Neuronal stem cell (in vitro differentiated cells): ENCODE results near the gene TULP4.

Experiments
- DNase-seq: peaks from one replicate; pipeline ENCODE4 v3.0.0-alpha.2; 2013; ENCODE audit warnings: low spot score
- H2AFZ ChIP-seq: one replicate; pipeline ENCODE4 v1.6.1; 2013; ENCODE audit warnings: mild to moderate bottlenecking, low read length, inconsistent platforms
- H2AK5ac ChIP-seq: 2 replicates; pipeline ENCODE4 v1.6.1; 2013; ENCODE audit warnings: low read depth, mild to moderate bottlenecking, inconsistent platforms, low read length, moderate library complexity, mixed read lengths
- H2BK120ac ChIP-seq: 2 replicates; pipeline ENCODE4 v1.6.1; 2013; ENCODE audit warnings: low read depth, mild to moderate bottlenecking, inconsistent platforms, low read length, moderate library complexity, mixed read lengths
- H2BK12ac ChIP-seq: one replicate; pipeline ENCODE4 v1.6.1; 2013; ENCODE audit warnings: low read length, inconsistent platforms
- H2BK15ac ChIP-seq: 2 replicates; pipeline ENCODE4 v1.6.1; 2013; ENCODE audit warnings: mild to moderate bottlenecking, low read length, inconsistent platforms, mixed read lengths
- H2BK5ac ChIP-seq: one replicate; pipeline ENCODE4 v1.6.1; 2013; ENCODE audit warnings: inconsistent platforms, mild to moderate bottlenecking, low read length, moderate library complexity
- H3K14ac ChIP-seq: one replicate; pipeline ENCODE4 v1.6.1; 2013; ENCODE audit warnings: low read length, inconsistent platforms
- H3K18ac ChIP-seq: 2 replicates; pipeline ENCODE4 v1.6.1; 2013; ENCODE audit warnings: low read length, inconsistent platforms
- H3K23ac ChIP-seq: 2 replicates; pipeline ENCODE4 v1.6.1; 2013; ENCODE audit warnings: low read depth, mild to moderate bottlenecking, mixed read lengths, low read length, inconsistent platforms; ENCODE audit not compliant: poor library complexity
- H3K27ac ChIP-seq: replicated peaks from 3 replicates; pipeline ENCODE4 v1.5.1; 2013; ENCODE audit warnings: low read length, inconsistent platforms
- H3K27me3 ChIP-seq, 3 experiments: 2 replicates each; pipeline ENCODE4 v1.6.1; 2013; ENCODE audit warnings: low read length in 3 of 3, mild to moderate bottlenecking in 2 of 3, inconsistent platforms in 1 of 3, low read depth in 1 of 3, mixed read lengths in 1 of 3, moderate library complexity in 1 of 3; ENCODE audit not compliant: control insufficient read depth in 3 of 3, insufficient read depth in 3 of 3
- H3K36me3 ChIP-seq, 2 donors: replicated peaks in 1 of 2; 2 replicates each; pipeline ENCODE4 v1.6.1; 2013; ENCODE audit warnings: low read length in 2 of 2; ENCODE audit not compliant: control insufficient read depth in 2 of 2, insufficient read depth in 2 of 2
- H3K4ac ChIP-seq: 2 replicates; pipeline ENCODE4 v1.6.1; 2013; ENCODE audit warnings: inconsistent platforms, mild to moderate bottlenecking, low read length, moderate library complexity
- H3K4me1 ChIP-seq, 2 donors: 1 replicate in 1 of 2; 2 replicates in 1 of 2; pipeline ENCODE4 v1.6.1; 2013; ENCODE audit warnings: low read length in 2 of 2, low read depth in 1 of 2; ENCODE audit not compliant: control insufficient read depth in 2 of 2, insufficient read depth in 1 of 2
- H3K4me2 ChIP-seq: one replicate; pipeline ENCODE4 v1.6.1; 2013; ENCODE audit warnings: mild to moderate bottlenecking, low read length, inconsistent platforms; ENCODE audit not compliant: insufficient read depth, poor library complexity, severe bottlenecking
- H3K4me3 ChIP-seq, 2 donors: 2 replicates each; pipeline ENCODE4 v1.5.1; 2013; ENCODE audit warnings: low read length in 2 of 2, mild to moderate bottlenecking in 2 of 2, inconsistent platforms in 1 of 2, moderate library complexity in 1 of 2
- H3K79me1 ChIP-seq: one replicate; pipeline ENCODE4 v1.6.1; 2013; ENCODE audit warnings: low read depth, mild to moderate bottlenecking, inconsistent platforms, low read length, moderate library complexity
- H3K9ac ChIP-seq: one replicate; pipeline ENCODE4 v1.6.1; 2013; ENCODE audit warnings: mild to moderate bottlenecking, low read depth, low read length, inconsistent platforms; ENCODE audit not compliant: poor library complexity
- H3K9me3 ChIP-seq, 2 donors: replicated peaks in 1 of 2; 2 replicates each; pipeline versions ENCODE3 to v1.6.1; 2013; ENCODE audit warnings: low read length in 2 of 2, mild to moderate bottlenecking in 2 of 2, inconsistent platforms in 1 of 2, low read depth in 1 of 2, mixed read lengths in 1 of 2, moderate library complexity in 1 of 2; ENCODE audit not compliant: control insufficient read depth in 2 of 2, insufficient read depth in 1 of 2
- H4K8ac ChIP-seq: one replicate; pipeline ENCODE4 v1.6.1; 2013; ENCODE audit warnings: low read depth, mild to moderate bottlenecking, inconsistent platforms, low read length, moderate library complexity
- H4K91ac ChIP-seq: one replicate; pipeline ENCODE4 v1.6.1; 2013; ENCODE audit warnings: low read length, low read depth, mild to moderate bottlenecking, inconsistent platforms; ENCODE audit not compliant: poor library complexity
- WGBS, 2 donors: extraction: QIAGEN DNeasy Blood & Tissue Kit; methylation state at CpG; one replicate each; pipeline ENCODE4 v1.1.7; 2013; ENCODE audit warnings: missing lambda C conversion rate in 2 of 2, mixed read lengths in 1 of 2; ENCODE audit not compliant: insufficient read length in 2 of 2, insufficient replicate concordance in 1 of 2; ENCODE audit errors: extremely low coverage in 2 of 2; 5-methylcytosine and 5-hydroxymethylcytosine counted together

Gene TULP4

GRCh38 chr6:158501360-158502262 is 189.3 kb downstream of the TULP4 start:
- Histone ChIP-seq H2BK15ac (no peak overlapping the region), H3K27ac (no peak overlapping the region)
- no CpG with 5 or more reads among the region's 26 CpGs for WGBS, 2 donors

GRCh38 chr6:158502263-158502950 is 190.1 kb downstream of the TULP4 start:
- H4K91ac ChIP-seq, result no peak overlapping the region
- DNase-seq, result no peak
- no peak overlapping the region for H3K9ac ChIP-seq
- H2AK5ac ChIP-seq, result no peak overlapping the region
- no peak overlapping the region for H2BK5ac ChIP-seq
- H3K79me1 ChIP-seq, result no peaks in the 10 kb centered on the region
- H3K4ac ChIP-seq, result no peak overlapping the region
- no peak overlapping the region for H4K8ac ChIP-seq
- H3K18ac ChIP-seq, result no peak overlapping the region
- no CpG with 5 or more reads among the region's 43 CpGs for WGBS, 2 donors
- no peak overlapping the region for H3K14ac ChIP-seq
- no peaks in the 10 kb centered on the region for H3K27me3 ChIP-seq
- H2BK120ac ChIP-seq, result no peak overlapping the region
- H3K23ac ChIP-seq, result peak overlapping the region; percentile 29
- H2AFZ ChIP-seq, result no peak overlapping the region
- no peak overlapping the region for H2BK15ac ChIP-seq
- peaks cover 0 to 6% of the 10 kb centered on the region in 2 donors for H3K4me1 ChIP-seq
- H3K27ac ChIP-seq, result no peak overlapping the region
- H3K36me3 ChIP-seq, result peaks cover 13 to 91% of the 10 kb centered on the region in 2 donors
- H3K4me3 ChIP-seq, result no peak overlapping the region
- no peak overlapping the region for H3K4me2 ChIP-seq
- H2BK12ac ChIP-seq, result no peak overlapping the region
- no peaks in the 10 kb centered on the region for H3K9me3 ChIP-seq

More at GRCh38 chr6:158501360-158502262, 189.3 kb downstream of the TULP4 start:
- H3K9ac ChIP-seq, result no peak overlapping the region
- no peak overlapping the region for H3K14ac ChIP-seq
- DNase-seq, result no peak
- H2AK5ac ChIP-seq, result no peak overlapping the region
- no peaks in the 10 kb centered on the region for H3K27me3 ChIP-seq
- no peak overlapping the region for H3K23ac ChIP-seq
- no peak overlapping the region for H2BK5ac ChIP-seq
- no peak overlapping the region for H3K4ac ChIP-seq
- peaks cover 11 to 90% of the 10 kb centered on the region in 2 donors for H3K36me3 ChIP-seq
- H3K79me1 ChIP-seq, result no peaks in the 10 kb centered on the region
- no peak overlapping the region for H2BK12ac ChIP-seq
- H4K8ac ChIP-seq, result no peak overlapping the region
- H2BK120ac ChIP-seq, result no peak overlapping the region
- no peak overlapping the region for H4K91ac ChIP-seq
- no peak overlapping the region for H3K4me2 ChIP-seq
- no peak overlapping the region for H3K4me3 ChIP-seq
- H3K4me1 ChIP-seq, result peaks cover 0 to 6% of the 10 kb centered on the region in 2 donors
- H3K18ac ChIP-seq, result no peak overlapping the region
- H2AFZ ChIP-seq, result no peak overlapping the region
- H3K9me3 ChIP-seq, result no peaks in the 10 kb centered on the region

DNA sequence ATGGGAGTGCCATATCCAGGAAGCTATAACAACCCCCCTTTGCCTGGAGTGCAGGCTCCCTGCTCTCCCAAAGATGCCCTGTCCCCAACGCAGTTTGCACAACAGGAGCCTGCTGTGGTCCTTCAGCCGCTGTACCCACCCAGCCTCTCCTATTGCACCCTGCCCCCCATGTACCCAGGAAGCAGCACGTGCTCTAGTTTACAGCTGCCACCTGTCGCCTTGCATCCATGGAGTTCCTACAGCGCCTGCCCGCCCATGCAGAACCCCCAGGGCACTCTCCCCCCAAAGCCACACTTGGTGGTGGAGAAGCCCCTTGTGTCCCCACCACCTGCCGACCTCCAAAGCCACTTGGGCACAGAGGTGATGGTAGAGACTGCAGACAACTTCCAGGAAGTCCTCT is 191.0 kb downstream of the TULP4 start:
- no peak overlapping the region for H4K8ac ChIP-seq
- no peak overlapping the region for H3K14ac ChIP-seq
- no peak overlapping the region for H2AK5ac ChIP-seq
- no peak overlapping the region for H2BK120ac ChIP-seq
- H2BK15ac ChIP-seq, result no peak overlapping the region
- H3K36me3 ChIP-seq, result peaks cover 13 to 88% of the 10 kb centered on the region in 2 donors
- no peak overlapping the region for H2BK5ac ChIP-seq
- H3K4ac ChIP-seq, result no peak overlapping the region
- no peak overlapping the region for H3K9ac ChIP-seq
- no peak overlapping the region for H3K27ac ChIP-seq
- no peak overlapping the region for H4K91ac ChIP-seq
- no peak overlapping the region for H3K4me2 ChIP-seq
- no peak overlapping the region for H2BK12ac ChIP-seq
- H3K23ac ChIP-seq, result peak overlapping the region; percentile 29
- H2AFZ ChIP-seq, result no peak overlapping the region
- DNase-seq, result no peak
- peaks cover 0 to 6% of the 10 kb centered on the region in 2 donors for H3K4me1 ChIP-seq
- WGBS, 2 donors, result no CpG with 5 or more reads among the region's 7 CpGs
- H3K79me1 ChIP-seq, result no peaks in the 10 kb centered on the region
- no peak overlapping the region for H3K18ac ChIP-seq
- H3K9me3 ChIP-seq, result no peaks in the 10 kb centered on the region
- H3K4me3 ChIP-seq, result no peak overlapping the region
- no peaks in the 10 kb centered on the region for H3K27me3 ChIP-seq

GRCh38 chr6:158503846-158504245 is 191.6 kb downstream of the TULP4 start:
- no peak overlapping the region for H2BK120ac ChIP-seq
- H3K4me2 ChIP-seq, result no peak overlapping the region

More at GRCh38 chr6:158503846-158504245, 191.6 kb downstream of the TULP4 start:
- Histone ChIP-seq H3K4me3 (no peak overlapping the region), H2BK12ac (no peak overlapping the region), H2AFZ (no peak overlapping the region), H3K27ac (no peak overlapping the region), H3K18ac (no peak overlapping the region), H3K27me3 (no peaks in the 10 kb centered on the region), H4K91ac (no peak overlapping the region), H3K4me1 (peaks cover 0 to 6% of the 10 kb centered on the region in 2 donors), H3K9me3 (no peaks in the 10 kb centered on the region), H3K79me1 (no peaks in the 10 kb centered on the region), H4K8ac (no peak overlapping the region), H3K4ac (no peak overlapping the region), H3K9ac (no peak overlapping the region), H2BK5ac (no peak overlapping the region), H3K36me3 (peaks cover 11 to 82% of the 10 kb centered on the region in 2 donors), H2BK15ac (no peak overlapping the region), H3K14ac (no peak overlapping the region), H2AK5ac (no peak overlapping the region), H3K23ac (no peak overlapping the region)
- no CpG with 5 or more reads among the region's 25 CpGs for WGBS, 2 donors
- DNase-seq, result no peak
